Globus pallidus (tissue), 1 donor: Measurements from ENCODE around the gene EXOC6B.

Experiments used
- DNase-seq: peaks from one replicate; pipeline ENCODE4 v3.0.0-alpha.2; 2015; ENCODE audit warnings: low spot score

The EXOC6B gene

DNA sequence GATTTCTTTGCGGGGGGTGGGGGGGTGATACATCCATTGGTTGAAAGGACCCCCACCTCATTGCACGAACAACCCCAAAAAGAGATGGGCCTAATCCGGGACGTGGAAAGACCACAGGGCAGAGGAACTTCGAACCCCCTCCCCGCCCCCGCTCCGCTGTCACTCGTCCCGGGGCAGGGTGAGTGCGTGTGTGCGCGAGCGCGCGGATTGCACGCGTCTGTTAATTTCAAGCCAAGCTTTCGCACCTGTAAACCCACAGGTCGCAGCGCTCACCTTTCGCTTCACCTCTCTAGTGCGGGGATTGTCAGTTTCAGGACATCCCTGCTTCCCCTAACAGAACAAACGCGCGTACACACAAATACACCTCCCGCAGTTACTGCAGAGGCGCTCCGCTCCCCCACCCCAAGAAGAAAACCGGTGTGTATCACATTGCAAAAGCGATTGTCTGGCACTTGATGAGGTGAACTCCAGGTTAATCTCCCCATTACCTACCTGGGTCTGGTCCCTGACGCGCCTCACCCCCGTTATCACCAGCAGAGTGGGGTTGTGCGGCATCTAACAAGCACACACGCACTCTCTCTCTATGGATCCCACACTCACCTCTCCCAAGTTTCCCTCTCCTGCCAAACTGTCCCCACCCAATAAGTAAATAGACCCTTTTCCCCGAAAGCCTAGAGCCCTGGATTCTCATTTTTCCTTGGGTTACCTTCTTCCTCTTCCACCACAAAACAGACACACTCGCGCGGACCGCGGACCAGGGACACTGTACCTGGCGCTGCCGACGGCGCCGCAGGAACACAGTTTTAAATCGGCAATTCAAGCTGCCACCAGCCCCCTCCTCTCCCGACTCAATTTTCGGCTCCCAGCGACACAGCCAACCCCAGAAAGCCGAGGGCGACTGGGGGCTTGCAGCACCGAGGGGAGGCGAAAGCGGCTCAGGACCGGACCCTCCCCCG is 679.2 kb downstream of the EXOC6B start:
- no peak for DNase-seq

DNA sequence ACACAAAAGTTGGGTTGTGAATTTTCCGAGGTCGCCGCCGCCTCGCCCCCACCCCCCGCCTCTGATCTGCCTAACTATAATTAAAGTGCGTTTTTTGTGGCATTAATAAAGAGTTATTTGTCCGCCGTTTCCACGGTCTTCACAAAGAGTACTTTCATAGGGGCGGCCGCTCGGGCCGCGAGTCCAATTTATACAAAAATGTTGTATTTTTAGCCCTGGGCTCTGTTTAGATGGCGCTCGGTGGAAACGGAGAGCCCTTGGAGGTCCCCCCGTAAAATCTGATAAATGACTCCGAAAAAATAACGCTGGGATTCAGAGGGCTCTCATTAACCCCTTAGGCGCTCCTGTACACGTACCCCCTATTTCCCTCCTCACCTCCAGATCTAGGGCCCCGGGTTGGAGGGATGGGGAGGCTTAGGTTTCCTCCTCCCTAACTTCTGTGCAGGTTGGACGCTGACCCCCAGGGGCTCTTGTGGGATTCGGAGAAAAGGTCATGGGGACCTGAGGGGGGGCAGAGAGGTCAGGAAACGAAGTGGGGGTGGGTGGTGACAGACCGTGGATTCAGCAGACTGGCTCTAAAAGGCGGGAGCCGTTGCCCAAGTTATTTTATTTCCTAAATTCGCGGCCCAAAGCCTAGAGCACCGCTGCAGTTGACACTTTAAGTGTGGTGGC is 680.0 kb downstream of the EXOC6B start:
- no peak for DNase-seq

DNA sequence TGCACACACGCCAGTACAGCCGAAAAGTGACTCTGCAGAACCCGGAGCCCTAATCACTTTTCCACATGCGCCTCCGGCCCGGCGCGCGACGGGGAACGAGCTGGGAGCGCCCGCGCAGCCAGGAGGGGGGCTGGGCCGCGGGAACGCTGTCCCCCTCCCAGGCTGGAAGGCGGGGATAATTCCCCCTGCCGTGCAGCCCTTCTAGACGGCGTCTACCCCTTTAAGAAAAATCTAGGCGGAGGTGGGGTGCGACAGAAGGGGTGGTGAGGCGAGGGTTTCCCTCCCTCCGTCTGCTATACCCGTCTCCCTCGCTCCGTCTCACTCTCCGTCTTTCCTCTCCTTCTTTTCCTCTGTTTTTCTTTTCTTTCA is 680.6 kb downstream of the EXOC6B start:
- DNase-seq = no peak

DNA sequence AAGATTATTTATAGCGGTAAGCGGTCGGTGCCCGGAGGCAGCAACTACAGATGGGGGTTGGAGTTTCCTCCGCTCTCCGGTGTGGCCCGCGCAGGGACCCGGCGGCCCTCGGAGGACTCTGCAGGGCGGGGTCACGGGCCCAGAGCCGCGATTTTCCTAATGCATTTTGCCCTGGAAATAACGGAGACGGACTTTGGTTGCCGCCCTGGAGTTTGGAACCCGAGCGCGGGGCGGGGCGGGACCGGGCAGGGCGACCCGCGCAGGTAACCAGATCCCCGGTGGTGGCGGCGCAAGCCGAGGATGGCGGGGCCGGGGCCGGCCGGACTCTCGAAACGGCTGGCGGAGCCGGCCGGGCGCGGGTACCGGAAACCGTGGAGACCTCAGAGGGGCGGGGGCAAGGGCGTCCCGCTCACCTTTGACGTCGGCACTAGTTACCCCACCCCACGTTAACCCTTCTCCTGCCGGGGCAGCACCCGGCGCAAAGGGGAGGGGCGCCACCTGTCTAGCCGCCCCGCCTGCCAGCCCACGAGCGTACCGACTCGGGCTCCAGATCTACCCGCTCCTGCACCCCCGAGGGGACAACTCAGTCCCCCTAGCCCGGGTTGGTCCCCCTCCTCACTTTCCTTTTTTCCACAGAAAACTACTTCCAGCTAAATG is 681.1 kb downstream of the EXOC6B start:
- no peak for DNase-seq

DNA sequence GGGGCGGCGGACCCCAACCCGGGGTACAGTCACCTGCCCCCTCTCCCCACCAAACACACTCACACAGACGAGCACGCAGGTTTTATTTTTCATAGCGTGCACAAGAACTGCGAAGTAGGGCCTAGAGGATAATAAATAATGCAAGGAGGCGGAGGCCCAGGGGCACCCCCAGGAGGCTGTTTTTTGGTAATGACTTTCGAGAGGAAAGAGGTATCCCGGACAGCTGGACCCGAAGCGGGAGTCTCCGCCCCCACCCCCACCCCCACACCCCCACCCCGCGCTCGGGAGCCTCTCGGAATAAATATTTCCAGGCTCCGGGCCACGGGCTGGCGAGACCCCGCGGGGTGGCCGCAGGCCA is 681.6 kb downstream of the EXOC6B start:
- DNase-seq = no peak

DNA sequence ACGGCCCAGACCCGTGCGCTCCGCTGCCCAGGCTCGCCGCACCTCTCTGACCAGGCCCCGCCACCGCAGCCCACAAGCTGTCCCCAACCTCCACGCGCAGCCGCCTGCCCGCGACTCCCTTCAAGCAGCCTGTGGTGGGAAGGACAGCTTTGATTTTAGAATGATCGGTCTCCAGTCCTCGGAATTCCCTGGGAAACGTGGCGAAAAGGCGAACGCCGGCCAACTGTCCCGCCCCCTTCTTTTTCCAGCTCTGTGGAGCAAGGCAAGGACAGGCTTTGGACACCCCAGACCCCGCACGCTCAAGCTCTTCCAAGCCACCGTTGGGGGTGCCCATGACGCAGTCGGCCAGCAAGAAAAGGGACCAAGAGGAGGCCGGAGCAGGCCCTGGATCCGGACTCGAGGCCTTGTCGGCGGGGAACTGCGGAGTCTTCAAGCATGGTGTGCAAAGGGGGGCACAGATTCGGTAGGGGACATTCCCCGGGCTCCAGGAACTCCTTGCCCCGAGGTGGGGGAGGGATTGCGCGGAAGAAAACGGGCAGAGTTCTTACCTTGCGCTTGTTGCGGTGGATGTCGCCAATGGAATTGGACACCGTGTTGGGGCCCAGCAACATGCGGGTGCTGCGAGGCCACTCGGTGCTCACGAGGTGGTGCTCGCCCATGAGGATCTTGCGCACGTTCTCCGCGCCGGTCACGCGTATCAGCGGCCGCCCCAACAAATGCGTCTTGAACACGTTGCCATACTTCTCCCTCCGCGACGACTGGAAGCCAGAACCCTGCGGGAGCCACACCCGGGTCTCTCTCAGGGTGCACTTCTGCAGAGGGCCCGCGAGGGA is 682.2 kb downstream of the EXOC6B start:
- DNase-seq = no peak

DNA sequence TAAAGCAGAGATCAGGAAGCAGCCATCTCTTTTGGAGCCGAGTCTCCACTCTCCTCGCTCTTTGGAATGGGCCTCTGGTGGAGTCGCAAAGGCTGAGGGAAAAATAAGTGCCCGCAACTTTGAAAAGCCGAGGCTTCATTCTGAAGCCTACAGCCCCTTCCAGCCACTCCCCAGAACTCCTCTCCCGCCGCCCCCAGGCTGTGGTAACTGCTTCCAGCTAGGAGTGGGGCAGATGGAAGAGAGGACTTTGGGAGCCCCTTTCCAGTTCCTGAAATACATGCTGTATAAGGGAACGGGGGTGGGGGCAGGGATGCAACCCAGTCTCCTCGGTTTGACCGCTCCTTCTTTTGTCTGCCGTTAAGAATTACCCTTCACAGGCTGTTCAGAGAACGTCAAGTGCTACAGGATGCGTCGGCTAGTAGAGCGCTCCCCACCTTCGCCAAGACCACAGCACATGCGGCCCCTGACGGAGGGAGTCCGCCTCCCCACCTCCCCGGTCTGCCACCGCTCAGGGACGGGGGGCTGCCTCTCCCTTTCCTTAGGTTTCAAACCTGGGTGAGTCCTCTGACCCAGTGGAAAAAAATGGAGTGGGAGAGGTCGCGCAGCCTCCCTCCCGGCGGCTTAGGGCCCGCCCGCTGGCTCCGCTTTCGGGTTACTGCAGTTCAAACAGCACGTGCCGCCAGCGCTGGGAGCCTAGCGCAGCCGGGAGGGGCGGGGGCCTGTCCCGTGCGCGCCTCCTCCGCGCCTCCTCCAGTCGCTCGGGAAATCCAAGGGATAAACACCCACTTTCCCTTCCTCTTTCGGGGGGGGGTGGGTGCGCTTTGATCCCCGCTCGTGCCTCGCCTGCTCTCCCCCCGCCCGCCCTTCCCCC is 683.0 kb downstream of the EXOC6B start:
- no peak for DNase-seq

DNA sequence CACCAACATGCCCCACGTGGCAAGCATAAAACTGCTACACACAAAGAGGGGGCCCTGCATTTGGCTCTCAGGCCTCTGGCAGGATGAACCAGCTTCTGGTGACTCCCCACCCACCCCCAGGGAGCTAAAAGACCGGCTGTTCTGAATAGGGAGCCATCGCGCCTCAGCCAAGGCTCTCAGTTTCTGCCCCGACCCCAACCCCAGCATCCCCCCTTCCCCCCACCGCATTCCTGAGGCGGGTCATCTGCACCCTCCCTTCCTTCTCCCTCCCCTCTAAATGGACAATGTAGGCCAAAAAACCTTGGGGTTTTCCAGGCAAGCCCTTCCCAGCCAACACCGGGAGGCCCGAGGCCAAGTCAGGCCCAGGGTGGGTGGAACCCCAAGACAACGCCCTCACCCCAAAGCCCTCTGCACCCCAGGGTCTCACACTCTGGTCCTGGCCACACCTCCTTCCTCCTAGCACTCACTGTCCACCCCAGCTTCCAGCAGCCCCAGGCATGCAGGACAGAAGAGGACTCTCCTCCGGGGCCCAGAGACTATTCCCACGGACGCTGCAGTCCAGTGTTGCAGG is 683.9 kb downstream of the EXOC6B start:
- DNase-seq = no peak

DNA sequence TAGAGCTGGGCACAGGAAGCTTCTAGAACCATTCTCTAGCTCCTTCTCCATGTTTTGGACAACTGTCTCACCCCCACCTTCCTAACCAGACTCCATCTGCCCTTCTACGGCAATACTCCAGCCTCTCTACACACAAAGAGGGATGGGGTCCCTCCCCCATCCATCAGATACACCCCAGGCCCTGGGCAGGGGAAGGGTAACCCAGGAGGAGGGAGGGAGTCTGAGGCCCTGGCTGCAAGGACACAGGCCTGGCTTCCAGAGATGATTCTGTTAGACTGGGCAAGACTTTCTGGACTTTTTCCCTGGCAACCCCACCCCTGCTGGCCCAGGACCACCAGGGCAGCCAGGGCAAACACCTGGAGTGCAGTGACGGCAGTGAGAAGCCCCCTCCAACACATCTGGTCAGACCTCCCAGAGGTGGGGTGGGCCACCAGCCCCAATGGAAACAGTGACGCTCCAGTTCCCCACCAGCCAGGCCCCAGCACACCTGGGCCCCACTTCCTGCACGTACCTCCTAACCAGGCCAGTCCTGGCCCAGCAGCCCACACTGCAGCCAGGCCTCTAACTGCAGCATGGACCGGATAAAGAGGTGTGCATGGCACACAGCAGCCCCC is 684.7 kb downstream of the EXOC6B start:
- no peak for DNase-seq

DNA sequence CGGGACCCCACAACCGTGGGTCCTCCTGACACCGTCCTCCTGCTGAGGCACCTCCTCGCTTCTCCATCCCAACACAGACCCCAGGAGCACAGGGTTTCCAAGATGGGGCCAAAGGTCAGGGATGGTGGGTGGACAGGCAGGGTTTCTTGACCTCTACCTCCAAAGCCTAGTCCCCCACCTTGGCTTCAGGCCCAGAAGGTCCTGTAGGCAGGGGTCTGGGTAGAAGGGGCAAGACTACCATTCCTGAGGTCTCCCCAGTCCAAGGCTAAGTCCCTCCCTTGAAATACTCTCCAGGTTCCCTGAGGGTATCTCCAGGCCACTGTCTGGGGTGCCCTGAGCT is 685.2 kb downstream of the EXOC6B start:
- no peak for DNase-seq

DNA sequence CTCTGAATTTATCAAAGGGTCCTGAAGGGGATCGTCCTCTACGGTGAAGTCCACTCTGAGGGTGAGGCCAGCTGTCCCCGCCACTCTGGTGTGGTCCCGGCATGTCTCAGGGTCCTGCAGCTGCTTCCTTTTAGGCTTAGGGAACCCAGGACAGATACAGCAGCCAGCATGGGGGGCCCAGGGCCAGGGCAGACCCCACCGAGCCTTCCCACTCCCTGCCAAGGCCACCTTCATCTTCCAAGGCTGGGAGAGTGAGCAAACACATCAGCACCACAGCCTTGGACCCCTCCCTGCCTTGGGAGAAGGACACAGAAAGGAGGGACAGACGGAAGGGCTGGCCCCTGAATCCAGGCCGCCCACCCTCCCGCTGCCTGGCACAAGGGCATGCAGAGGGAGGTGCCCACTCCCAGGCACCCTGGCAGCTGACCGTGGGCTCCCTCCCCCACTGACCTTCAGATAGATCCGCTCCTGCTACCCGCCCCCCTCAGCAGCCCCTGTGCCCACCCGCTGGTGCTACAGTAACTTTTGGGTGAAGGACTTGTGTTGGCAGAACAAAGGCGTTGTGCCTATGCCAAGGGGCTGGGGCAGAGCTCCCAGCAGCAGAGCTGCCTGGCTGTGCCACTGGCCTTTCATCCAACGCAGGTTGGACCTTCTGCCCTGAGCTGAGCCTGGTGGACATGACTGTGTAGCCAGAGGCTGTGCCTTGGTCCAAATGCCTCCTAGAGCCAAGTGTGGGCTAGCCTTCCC is 685.8 kb downstream of the EXOC6B start:
- no peak for DNase-seq

DNA sequence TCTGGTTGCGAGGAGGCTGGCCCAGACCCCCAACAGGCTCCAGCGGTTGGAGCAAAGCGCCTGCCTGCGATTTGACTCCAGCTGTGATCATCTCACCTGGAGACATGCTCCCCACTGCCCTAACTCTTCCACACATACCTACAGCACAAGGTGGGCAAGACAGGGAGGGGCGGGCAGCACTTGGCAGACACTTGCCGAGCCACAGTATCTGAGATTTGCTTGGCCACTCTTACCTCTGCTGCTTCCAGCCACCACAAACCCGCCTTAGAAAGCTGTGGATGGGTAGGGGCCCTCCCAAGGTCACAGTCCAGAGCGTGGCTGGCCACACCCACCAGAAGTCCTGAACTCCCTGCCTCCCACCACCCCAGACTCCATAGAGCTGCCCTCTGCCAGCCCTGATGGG is 686.4 kb downstream of the EXOC6B start:
- DNase-seq = no peak

DNA sequence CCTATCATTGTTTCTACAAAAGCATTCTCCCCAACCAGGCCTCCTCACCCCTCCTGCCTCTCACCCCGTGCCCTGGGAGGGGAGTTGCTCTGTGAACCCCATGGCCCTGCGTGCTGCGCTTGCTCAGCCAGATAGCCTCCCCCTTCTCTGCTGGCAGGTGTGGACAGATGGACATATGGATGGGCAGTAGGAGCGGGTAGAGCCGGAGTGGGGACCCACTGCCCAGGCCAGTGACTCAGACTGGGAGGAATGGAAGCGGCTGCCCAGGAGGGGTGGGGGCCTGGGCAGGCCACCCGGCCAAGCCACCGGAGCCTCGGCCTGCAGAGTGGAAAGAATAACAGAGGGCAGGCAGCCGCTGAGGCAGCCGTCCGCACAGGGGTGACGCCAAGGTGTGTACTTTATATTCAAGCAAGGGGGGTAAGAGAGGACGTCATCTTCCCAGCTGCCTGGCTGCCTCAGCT is 686.9 kb downstream of the EXOC6B start:
- no peak for DNase-seq

DNA sequence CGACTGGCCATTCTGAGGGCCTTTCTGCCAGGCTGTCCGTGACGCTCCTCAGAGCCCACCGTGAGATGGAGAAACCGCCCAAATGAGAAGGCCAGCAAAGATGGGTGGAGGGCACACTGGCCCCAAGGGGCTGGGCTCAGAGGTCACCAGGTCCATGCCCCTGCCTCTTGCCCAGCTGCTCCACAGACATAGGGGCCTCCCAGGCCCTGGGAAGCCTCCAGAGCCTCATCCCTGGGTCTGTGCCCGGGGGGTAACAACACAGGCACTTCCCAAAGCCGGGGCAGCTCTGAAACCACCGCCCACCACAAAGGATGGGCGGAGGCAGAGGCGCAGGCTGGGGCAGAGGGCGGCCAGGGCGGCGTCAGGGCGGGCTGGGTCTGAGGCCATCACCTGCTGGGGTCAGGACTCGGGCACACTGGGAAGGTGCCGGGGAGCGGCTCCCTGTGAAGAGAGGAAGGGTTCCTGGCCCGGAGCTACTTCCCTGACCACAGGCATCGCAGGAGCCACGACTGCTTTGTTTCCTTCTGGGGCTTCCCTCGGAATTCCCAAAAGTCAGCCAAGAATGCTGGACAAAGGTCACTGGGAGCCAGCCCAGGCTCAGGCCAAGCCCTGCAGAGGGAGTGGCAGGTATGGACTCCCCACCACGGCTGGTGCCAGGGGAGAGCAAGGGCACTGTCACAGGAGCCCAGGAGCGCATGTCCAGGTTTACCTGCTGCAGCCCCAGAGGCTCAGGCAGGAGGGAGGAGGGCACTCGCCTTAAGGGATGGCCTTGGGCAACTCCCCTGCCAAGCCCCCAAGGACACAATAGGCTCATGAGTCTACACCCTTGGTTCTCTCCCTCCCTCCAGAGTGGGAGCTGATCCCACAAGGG is 687.6 kb downstream of the EXOC6B start:
- DNase-seq = no peak

DNA sequence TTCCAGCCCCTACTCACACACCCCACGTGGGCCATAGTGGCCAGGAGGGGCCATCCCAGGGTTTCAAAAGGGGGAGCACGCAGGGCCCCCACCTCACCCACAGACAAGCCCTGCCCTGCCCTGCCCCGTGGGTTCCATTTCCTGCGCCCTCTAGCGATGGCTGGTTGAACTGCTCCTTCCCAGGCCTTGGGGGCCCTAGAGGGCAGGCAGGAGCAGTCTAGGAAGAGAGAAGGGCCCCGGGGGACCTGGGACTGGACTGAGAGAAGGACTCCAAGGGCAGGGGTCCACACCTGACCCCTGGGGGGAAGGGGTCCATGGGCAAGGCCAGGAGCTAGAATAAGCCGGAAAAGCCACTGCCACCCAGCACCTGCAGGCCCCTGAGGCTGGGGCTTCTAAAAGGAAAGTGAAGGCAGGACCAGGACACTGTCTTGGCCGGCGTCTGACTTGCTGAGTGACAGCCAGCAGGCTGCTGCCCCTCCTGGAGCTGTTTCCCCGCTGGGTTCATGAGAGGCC is 688.3 kb downstream of the EXOC6B start:
- DNase-seq = no peak

DNA sequence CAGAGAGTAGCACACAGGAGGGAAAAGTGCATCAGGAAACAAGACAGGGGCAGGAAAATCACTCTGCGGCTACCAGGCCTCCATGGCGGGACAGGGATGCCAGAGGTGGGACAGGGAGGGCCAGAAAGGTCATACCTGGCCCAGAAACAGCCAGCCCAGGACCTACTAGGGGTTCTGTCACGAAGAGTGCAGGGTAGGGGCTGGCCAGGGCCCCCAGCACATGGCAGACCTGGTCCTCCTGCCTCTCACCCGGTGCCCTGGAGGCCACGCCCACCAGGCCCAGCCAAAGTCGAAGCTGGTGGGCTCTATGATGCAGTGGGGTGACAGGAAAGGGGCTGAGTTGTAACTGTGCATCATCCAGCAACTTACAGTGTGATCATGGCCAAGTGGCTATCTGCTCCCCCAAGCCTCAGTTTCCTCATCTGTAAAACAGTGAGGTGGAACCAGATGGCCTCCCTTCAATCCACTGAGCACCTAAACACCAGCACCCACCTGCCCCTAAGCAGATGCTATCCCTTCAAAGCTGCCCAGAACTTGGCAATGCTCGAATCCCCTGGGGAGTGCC is 688.8 kb downstream of the EXOC6B start:
- DNase-seq = no peak

DNA sequence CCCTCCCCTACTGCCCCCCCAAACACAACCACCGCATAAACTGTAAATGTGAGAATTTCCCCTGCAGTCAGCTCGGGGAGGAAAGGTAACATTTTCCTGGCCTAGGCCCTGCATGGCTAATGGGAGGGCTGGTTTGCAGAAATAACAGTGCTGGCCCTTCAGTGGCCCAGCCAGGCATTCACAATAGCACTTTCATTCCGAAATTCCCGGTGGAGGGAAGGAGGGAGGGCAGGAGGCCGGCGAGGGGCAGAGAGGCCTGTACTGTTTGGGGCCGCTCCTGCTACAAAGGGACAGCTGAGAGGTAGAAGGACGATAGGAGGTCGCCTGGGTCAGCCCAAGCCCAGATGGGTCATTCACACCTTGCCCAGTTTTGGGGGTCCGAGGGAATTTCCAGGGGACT is 689.5 kb downstream of the EXOC6B start:
- DNase-seq = no peak

DNA sequence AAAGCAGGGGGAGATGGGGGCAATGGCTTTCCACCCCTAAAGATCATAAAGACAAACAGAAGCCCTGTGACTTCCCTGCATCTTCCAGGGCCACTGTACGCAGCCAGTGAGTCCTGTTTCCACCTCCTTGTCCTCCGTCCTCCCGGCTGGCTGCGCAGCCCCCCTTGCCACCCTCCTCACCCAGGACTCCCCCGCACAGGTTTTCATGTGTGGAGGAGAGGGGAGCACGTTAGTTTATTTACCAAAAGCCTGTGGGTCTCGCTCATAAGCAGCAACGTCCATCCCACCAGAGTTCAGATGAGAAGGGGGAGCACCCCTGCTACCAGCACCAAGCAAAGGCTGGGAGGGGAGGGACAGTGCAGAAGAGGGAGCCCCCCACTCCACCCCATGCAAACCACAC is 689.9 kb downstream of the EXOC6B start:
- DNase-seq = no peak
